Iris pigment epithelial cell (primary cell): ENCODE data around the gene CFAP251.

ENCODE experiments used
- DNase-seq: peaks from one replicate; pipeline ENCODE4 v3.0.0-alpha.2; 2011; ENCODE audit warnings: low read depth

The CFAP251 gene

DNA sequence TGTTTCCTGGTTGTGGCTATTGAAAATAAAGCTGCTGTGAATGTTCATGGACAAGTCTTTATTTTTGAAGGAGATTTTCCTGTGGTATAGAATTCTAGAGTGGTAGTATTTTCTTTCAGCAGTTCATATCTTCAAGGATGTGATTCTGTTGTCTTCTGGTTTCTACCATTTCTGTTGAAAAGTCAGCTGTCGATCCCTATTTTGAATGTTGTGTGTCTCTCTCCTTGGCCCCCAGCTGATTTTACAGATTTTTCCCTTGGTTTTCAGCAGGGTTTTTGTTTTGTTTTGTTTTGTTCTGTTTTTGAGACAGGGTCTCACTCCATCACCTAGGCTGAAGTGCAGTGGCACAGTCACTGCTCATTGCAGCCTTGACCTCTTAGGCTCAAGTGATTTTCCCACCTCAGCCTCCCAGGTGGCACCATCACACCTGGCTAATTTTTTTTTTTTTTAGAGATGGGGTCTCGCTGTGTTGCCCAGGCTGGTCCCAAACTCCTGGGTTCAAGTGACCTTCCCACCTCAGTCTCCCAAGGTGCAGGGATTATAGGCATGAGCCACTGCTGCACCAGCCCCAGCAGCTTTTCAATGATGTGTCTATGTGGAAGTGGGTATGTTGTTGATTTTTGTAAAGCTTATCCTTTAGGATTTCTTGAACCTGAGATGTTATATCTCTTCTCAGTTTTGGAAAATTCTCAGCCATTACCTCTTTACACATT is 28.1 kb downstream of the CFAP251 start:
- no peak for DNase-seq

DNA sequence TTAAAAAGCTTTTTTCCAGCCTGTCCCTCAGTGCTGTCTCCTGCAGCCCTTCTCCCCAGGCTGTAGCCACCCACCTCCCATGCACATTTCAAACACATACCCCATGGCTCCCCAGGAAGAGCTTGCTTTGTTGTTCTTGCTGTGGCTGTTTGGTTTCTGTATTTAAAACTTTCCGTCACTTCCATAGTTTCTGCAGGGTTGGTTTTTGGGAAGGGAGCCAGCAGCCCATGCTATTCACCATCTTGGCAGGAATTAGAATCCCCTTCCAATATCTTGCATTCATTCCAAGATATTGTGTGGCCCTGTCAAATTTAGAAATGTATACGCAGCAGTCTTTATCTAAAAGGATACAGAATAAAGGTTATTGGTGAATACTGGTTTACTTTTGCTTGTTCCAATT is 29.6 kb downstream of the CFAP251 start:
- no peak for DNase-seq

- peak; percentile 95 for DNase-seq
Measured at GRCh38 chr12:121949648-121950397, 31.4 kb downstream of the CFAP251 start.

DNA sequence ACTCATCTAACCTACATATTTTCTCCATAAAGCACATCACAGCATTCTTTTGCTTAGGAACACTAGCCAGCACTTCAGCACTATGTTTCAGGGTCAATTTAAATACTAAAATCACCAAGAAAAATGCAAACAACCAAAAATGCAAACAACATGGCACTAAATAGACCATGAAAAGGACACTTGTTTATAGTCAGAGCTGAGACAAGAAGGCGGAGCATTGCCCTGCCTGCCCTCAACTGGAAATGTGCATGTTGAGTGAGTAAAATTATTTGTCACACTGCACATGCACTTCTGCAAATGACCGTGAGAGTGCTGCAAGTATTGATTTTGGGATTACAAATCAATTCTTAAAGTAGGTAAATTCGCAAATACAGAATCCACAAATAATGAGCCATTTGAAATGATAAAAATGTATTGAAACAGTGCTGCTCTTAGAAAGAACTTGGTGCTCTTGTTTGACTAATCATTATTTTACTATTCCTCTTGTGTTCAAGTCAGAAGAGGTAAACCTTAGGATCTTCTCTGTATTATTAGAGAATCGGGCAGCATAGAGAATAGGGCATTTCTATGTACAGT is 34.8 kb downstream of the CFAP251 start:
- no peak for DNase-seq

GRCh38 chr12:121953695-121954094 is 35.3 kb downstream of the CFAP251 start:
- no peak for DNase-seq

- peak; percentile 33 for DNase-seq
Measured at GRCh38 chr12:121955258-121956237, 37.2 kb downstream of the CFAP251 start.

- DNase-seq, result no peak
Measured at GRCh38 chr12:121957861-121958515, 39.6 kb downstream of the CFAP251 start.

GRCh38 chr12:121958541-121959240 is 40.3 kb downstream of the CFAP251 start:
- DNase-seq, result peak; percentile 16

DNA sequence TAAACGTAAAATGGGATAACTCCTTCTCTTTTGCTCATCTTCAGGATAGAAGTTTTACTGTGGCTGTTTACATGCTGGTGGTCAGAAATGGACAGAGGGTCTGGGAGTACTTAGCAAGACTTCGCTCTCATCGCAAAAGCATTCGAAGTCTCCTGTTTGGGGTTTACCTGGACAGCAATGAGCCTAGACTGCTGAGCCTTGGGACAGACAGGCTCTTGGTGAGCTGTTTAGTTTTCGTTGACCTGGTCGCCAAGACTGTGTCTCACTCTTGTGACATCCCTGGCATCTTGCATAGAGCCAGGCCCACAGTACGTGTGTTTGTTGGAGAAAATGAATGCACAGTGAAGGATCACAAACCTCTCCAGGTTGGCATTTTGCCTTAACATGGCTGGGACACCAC is 42.1 kb downstream of the CFAP251 start:
- DNase-seq, result no peak

GRCh38 chr12:121961195-121961879 is 42.9 kb downstream of the CFAP251 start:
- no peak for DNase-seq

- DNase-seq, result no peak
Measured at GRCh38 chr12:121963341-121964018, 45.1 kb downstream of the CFAP251 start.

- peak; percentile 15 for DNase-seq
Measured at GRCh38 chr12:121964813-121965643, 46.6 kb downstream of the CFAP251 start.

GRCh38 chr12:121966959-121967358 is 48.6 kb downstream of the CFAP251 start:
- no peak for DNase-seq

- DNase-seq, result no peak
Measured at GRCh38 chr12:121968876-121969275, 50.5 kb downstream of the CFAP251 start.

- DNase-seq, result no peak
Measured at GRCh38 chr12:121969726-121970125, 51.3 kb downstream of the CFAP251 start.

- no peak for DNase-seq
Measured at GRCh38 chr12:121970581-121971300, 52.3 kb downstream of the CFAP251 start.

DNA sequence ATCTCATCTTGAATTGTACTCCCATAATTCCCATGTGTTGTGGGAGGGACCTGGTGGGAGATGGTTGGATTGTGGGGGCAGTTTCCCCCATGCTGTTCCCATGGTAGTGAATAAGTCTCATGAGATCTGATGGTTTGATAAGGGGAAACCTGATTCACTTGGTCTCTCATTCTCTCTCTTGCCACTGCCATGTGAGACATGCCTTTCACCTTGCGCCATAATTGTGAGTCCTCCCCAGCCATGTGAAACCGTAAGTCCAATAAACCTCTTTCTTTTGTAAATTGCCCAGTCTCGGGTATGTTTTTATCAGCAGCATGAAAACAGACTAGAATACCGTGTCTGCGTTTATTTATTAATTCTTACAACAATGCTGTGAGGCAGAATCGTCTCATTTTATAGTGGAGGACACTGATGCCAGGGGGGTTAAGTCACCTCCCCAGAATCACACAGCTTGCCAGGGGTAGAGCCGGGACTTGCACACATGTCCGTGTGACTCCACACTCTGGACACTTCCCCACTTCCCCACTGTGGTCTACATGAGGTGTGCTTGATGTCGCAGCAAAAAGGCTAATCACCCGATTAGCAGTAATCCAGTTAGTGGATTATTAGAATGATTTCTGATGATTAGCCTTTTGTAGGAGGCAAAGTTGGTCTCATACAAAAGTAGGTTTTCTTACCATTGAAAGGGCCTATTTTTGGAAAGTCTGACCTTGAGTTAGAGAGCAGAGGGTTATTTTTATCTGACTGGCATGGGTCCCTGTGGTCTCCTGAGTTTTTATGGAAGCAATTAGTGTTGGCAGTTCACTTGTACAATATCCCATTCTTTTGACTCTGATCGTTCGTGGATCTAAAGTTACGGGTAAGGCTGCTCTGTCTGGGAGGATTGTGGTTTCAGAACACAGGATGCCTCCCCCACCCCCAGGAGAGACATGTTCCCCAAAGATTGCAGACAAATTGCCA is 55.9 kb downstream of the CFAP251 start:
- DNase-seq, result no peak
